Naive thymus-derived CD4-positive, alpha-beta T cell (primary cell): ENCODE results near the gene MAN1A1. TPM values are rescaled to one million over a fixed set of nuclear protein-coding genes. Genes with fewer than 3 reads are reported as not detected.

ENCODE experiments used
- ATAC-seq: fragments of 150-1000 bp; cut with Tn5 transposase; 2 replicates; pipeline ENCODE4 v1.10.0; 2021; ENCODE audit warnings: mild to moderate bottlenecking, moderate library complexity
- CTCF ChIA-PET: fragments of 350-600 bp; sonication (Branson Sonifier 250); formaldehyde crosslinking; loops from one replicate; lab custom pipeline; 2021; ENCODE audit warnings: antibody characterized with exemption; lab: Charles Lee
- POLR2A ChIA-PET: fragments of 350-600 bp; sonication (Branson Sonifier 250); formaldehyde crosslinking; loops from one replicate; lab custom pipeline; 2021; ENCODE audit warnings: antibody characterized with exemption, inconsistent platforms; lab: Charles Lee
- DNase-seq, 9 donors: peaks; one replicate each; pipeline versions ENCODE4 v3.0.0 to v3.0.0-alpha.2; 2020 to 2022; ENCODE audit warnings: mixed read lengths in 1 of 9
- H3K27ac ChIP-seq: one replicate; pipeline ENCODE4 v1.7.0; 2013; ENCODE audit warnings: mild to moderate bottlenecking, low read depth, low read length, moderate library complexity
- H3K27me3 ChIP-seq, 2 donors: one replicate each; pipeline ENCODE4 v1.7.0; 2013; ENCODE audit warnings: low read length in 2 of 2, mild to moderate bottlenecking in 2 of 2, moderate library complexity in 2 of 2; ENCODE audit not compliant: control insufficient read depth in 2 of 2, insufficient read depth in 2 of 2
- H3K36me3 ChIP-seq, 3 experiments: 1 replicate in 2 of 3; 2 replicates in 1 of 3; pipeline ENCODE4 v1.7.0; 2013; ENCODE audit warnings: low read length in 3 of 3, mild to moderate bottlenecking in 3 of 3, moderate library complexity in 1 of 3; ENCODE audit not compliant: insufficient read depth in 3 of 3, control insufficient read depth in 2 of 3
- H3K4me1 ChIP-seq, 2 donors: one replicate each; pipeline ENCODE4 v1.7.0; 2013; ENCODE audit warnings: low read length in 2 of 2, mild to moderate bottlenecking in 2 of 2, moderate library complexity in 1 of 2; ENCODE audit not compliant: control insufficient read depth in 2 of 2, insufficient read depth in 2 of 2
- H3K4me3 ChIP-seq: 2 replicates; pipeline ENCODE4 v1.7.0; 2013; ENCODE audit warnings: mild to moderate bottlenecking, low read length
- H3K9me3 ChIP-seq, 3 experiments: 1 replicate in 2 of 3; 2 replicates in 1 of 3; pipeline ENCODE4 v1.7.0; 2013; ENCODE audit warnings: low read length in 3 of 3; ENCODE audit not compliant: control insufficient read depth in 2 of 3
- H3K27ac Mint-ChIP-seq, 9 donors: one replicate each; pipeline ENCODE4 v1.8.0; 2020 to 2022; ENCODE audit warnings: mixed read lengths in 9 of 9, mild to moderate bottlenecking in 8 of 9, moderate library complexity in 5 of 9, inconsistent platforms in 2 of 9
- H3K27me3 Mint-ChIP-seq, 5 donors: one replicate each; pipeline ENCODE4 v1.8.0; 2021 to 2022; ENCODE audit warnings: mixed read lengths in 5 of 5, mild to moderate bottlenecking in 1 of 5
- H3K36me3 Mint-ChIP-seq, 5 donors: one replicate each; pipeline ENCODE4 v1.8.0; 2020 to 2022; ENCODE audit warnings: mixed read lengths in 5 of 5, mild to moderate bottlenecking in 3 of 5, inconsistent platforms in 1 of 5
- H3K4me1 Mint-ChIP-seq, 7 donors: one replicate each; pipeline ENCODE4 v1.8.0; 2020 to 2022; ENCODE audit warnings: mixed read lengths in 7 of 7, mild to moderate bottlenecking in 3 of 7, inconsistent platforms in 1 of 7
- H3K4me3 Mint-ChIP-seq, 10 donors: one replicate each; pipeline ENCODE4 v1.8.0; 2020 to 2022; ENCODE audit warnings: mild to moderate bottlenecking in 10 of 10, mixed read lengths in 10 of 10, moderate library complexity in 6 of 10, inconsistent platforms in 2 of 10
- H3K9me3 Mint-ChIP-seq, 11 donors: one replicate each; pipeline ENCODE4 v1.8.0; 2020 to 2022; ENCODE audit warnings: mixed read lengths in 11 of 11, mild to moderate bottlenecking in 4 of 11, inconsistent platforms in 1 of 11, moderate library complexity in 1 of 11
- intact Hi-C, 2 donors: fragments of 100-400 bp; cut with micrococcal nuclease; formaldehyde crosslinking; loops; one replicate each; pipeline ENCODE4 v1.15.1; 2023
- polyA plus RNA-seq, 2 donors: library from polyadenylated mRNA; unstranded; fragments of 300-500 nt; fragmentation: Illumina TruSeq; gene quantifications; one replicate each; pipeline ENCODE4 v1.2.3, GENCODE V29; 2021
- total RNA-seq, 6 experiments: library from RNA in 5 of 6; stranded (reverse) in 5 of 6; gene quantifications; 1 replicate in 5 of 6; 2 replicates in 1 of 6; pipeline ENCODE4 v1.2.3 and lab custom pipeline; 2021 to 2026

Gene MAN1A1
- total and polyA plus RNA-seq, 7 experiments from 2014 or later, result 5.4 to 22.3 (median 8.4) TPM

- peaks cover 0 to 2% (median 0%) of the 10 kb centered on the region in 7 donors for H3K4me1 Mint-ChIP-seq
- POLR2A ChIA-PET, result no interaction called here
- intact Hi-C loops, result no loop called here
- Histone ChIP-seq H3K9me3 (no peaks in the 10 kb centered on the region), H3K4me1 (no peaks in the 10 kb centered on the region), H3K27ac (no peak overlapping the region), H3K36me3 (no peaks in the 10 kb centered on the region), H3K27me3 (no peaks in the 10 kb centered on the region), H3K4me3 (no peak overlapping the region)
- H3K27ac Mint-ChIP-seq, result no peak overlapping the region
- peaks cover 5 to 47% (median 27%) of the 10 kb centered on the region in 5 donors for H3K36me3 Mint-ChIP-seq
- CTCF ChIA-PET, result no interaction called here
- H3K9me3 Mint-ChIP-seq, result no peaks in the 10 kb centered on the region
- no peaks in the 10 kb centered on the region for H3K27me3 Mint-ChIP-seq
- H3K4me3 Mint-ChIP-seq, result no peak overlapping the region
- DNase-seq, result no peak
- no peak for ATAC-seq
Observed at GRCh38 chr6:119192200-119192599, 157.4 kb downstream of the MAN1A1 start.

GRCh38 chr6:119190176-119190575 lies 159.4 kb downstream of the MAN1A1 start:
- H3K27me3 Mint-ChIP-seq, result no peaks in the 10 kb centered on the region
- Histone ChIP-seq H3K4me1 (no peaks in the 10 kb centered on the region), H3K27me3 (no peaks in the 10 kb centered on the region), H3K27ac (no peak overlapping the region), H3K36me3 (no peaks in the 10 kb centered on the region), H3K9me3 (no peaks in the 10 kb centered on the region), H3K4me3 (no peak overlapping the region)
- DNase-seq (no peak), ATAC-seq (no peak)
- no peak overlapping the region for H3K4me3 Mint-ChIP-seq
- H3K4me1 Mint-ChIP-seq, result peaks cover 0 to 2% (median 0%) of the 10 kb centered on the region in 7 donors
- ChIA-PET CTCF (no interaction called here), POLR2A (no interaction called here)
- intact Hi-C loops, result no loop called here
- H3K27ac Mint-ChIP-seq, result no peak overlapping the region
- peaks cover 2 to 45% (median 24%) of the 10 kb centered on the region in 5 donors for H3K36me3 Mint-ChIP-seq
- peaks cover 0 to 1% (median 0%) of the 10 kb centered on the region in 11 donors for H3K9me3 Mint-ChIP-seq

- Mint-ChIP-seq H3K36me3 (peaks cover 0 to 45% (median 27%) of the 10 kb centered on the region in 5 donors), H3K4me1 (no peaks in the 10 kb centered on the region)
- CTCF ChIA-PET, result no interaction called here
Observed at GRCh38 chr6:119189498-119189897, 160.1 kb downstream of the MAN1A1 start.

GRCh38 chr6:119187596-119187995 lies 162.0 kb downstream of the MAN1A1 start:
- ChIA-PET CTCF (no interaction called here), POLR2A (no interaction called here)
- no peaks in the 10 kb centered on the region for H3K9me3 ChIP-seq
- no peaks in the 10 kb centered on the region for H3K36me3 ChIP-seq
- Mint-ChIP-seq H3K9me3 (peaks cover 0 to 1% (median 0%) of the 10 kb centered on the region in 11 donors), H3K27ac (no peak overlapping the region), H3K36me3 (peaks cover 0 to 50% (median 35%) of the 10 kb centered on the region in 5 donors), H3K4me1 (peaks cover 0 to 2% (median 0%) of the 10 kb centered on the region in 7 donors), H3K27me3 (no peaks in the 10 kb centered on the region), H3K4me3 (no peak overlapping the region)
- ATAC-seq, result no peak
- intact Hi-C loops, result no loop called here
- no peak overlapping the region for H3K27ac ChIP-seq
- H3K4me1 ChIP-seq, result no peaks in the 10 kb centered on the region
- no peaks in the 10 kb centered on the region for H3K27me3 ChIP-seq
- no peak overlapping the region for H3K4me3 ChIP-seq
- DNase-seq, result no peak

More at GRCh38 chr6:119189498-119189897, 160.1 kb downstream of the MAN1A1 start:
- Histone ChIP-seq H3K27me3 (no peaks in the 10 kb centered on the region), H3K27ac (no peak overlapping the region), H3K4me1 (no peaks in the 10 kb centered on the region), H3K36me3 (no peaks in the 10 kb centered on the region), H3K4me3 (no peak overlapping the region), H3K9me3 (no peaks in the 10 kb centered on the region)
- H3K27ac Mint-ChIP-seq, result no peak overlapping the region
- H3K27me3 Mint-ChIP-seq, result no peaks in the 10 kb centered on the region
- ATAC-seq, result no peak
- no peak overlapping the region for H3K4me3 Mint-ChIP-seq
- intact Hi-C loops, result no loop called here
- no peak for DNase-seq
- POLR2A ChIA-PET, result no interaction called here
- H3K9me3 Mint-ChIP-seq, result peaks cover 0 to 1% (median 0%) of the 10 kb centered on the region in 11 donors

- Mint-ChIP-seq H3K4me3 (no peak overlapping the region), H3K9me3 (peaks cover 0 to 1% (median 0%) of the 10 kb centered on the region in 11 donors), H3K27me3 (no peaks in the 10 kb centered on the region), H3K36me3 (peaks cover 0 to 48% (median 36%) of the 10 kb centered on the region in 5 donors), H3K27ac (no peak overlapping the region), H3K4me1 (peaks cover 0 to 3% (median 0%) of the 10 kb centered on the region in 7 donors)
- Histone ChIP-seq H3K27ac (no peak overlapping the region), H3K27me3 (no peaks in the 10 kb centered on the region), H3K9me3 (no peaks in the 10 kb centered on the region), H3K4me1 (no peaks in the 10 kb centered on the region), H3K4me3 (no peak overlapping the region), H3K36me3 (no peaks in the 10 kb centered on the region)
- POLR2A ChIA-PET, result no interaction called here
- no peak for ATAC-seq
- CTCF ChIA-PET, result interaction anchor here (0.8 kb wide), 1 partner anchor 514 kb away, joined by 3 read pairs; no protein-coding TSS in a partner anchor
- no peak for DNase-seq
- intact Hi-C loops, result no loop called here
Observed at GRCh38 chr6:119186490-119186889, 163.1 kb downstream of the MAN1A1 start.

- ChIA-PET POLR2A (no interaction called here), CTCF (no interaction called here)
- Mint-ChIP-seq H3K27me3 (no peaks in the 10 kb centered on the region), H3K4me3 (no peak overlapping the region), H3K9me3 (peaks cover 0 to 1% (median 0%) of the 10 kb centered on the region in 11 donors), H3K4me1 (peaks cover 10 to 20% (median 16%) of the 10 kb centered on the region in 7 donors), H3K27ac (no peak overlapping the region), H3K36me3 (peaks cover 0 to 54% (median 34%) of the 10 kb centered on the region in 5 donors)
- Histone ChIP-seq H3K4me1 (no peaks in the 10 kb centered on the region), H3K27ac (no peak overlapping the region), H3K9me3 (no peaks in the 10 kb centered on the region), H3K27me3 (no peaks in the 10 kb centered on the region), H3K4me3 (no peak overlapping the region), H3K36me3 (no peaks in the 10 kb centered on the region)
- intact Hi-C loops, result no loop called here
- ATAC-seq (no peak), DNase-seq (no peak)
Observed at GRCh38 chr6:119184008-119184648, 165.4 kb downstream of the MAN1A1 start.

GRCh38 chr6:119183457-119183856 lies 166.1 kb downstream of the MAN1A1 start:
- H3K9me3 Mint-ChIP-seq, result peaks cover 0 to 1% (median 0%) of the 10 kb centered on the region in 11 donors
- no peak overlapping the region for H3K4me3 Mint-ChIP-seq
- H3K36me3 Mint-ChIP-seq, result peaks cover 0 to 54% (median 32%) of the 10 kb centered on the region in 5 donors
- H3K4me1 ChIP-seq, result no peaks in the 10 kb centered on the region
- no peaks in the 10 kb centered on the region for H3K27me3 Mint-ChIP-seq
- POLR2A ChIA-PET, result no interaction called here
- peaks cover 10 to 20% (median 16%) of the 10 kb centered on the region in 7 donors for H3K4me1 Mint-ChIP-seq
- H3K36me3 ChIP-seq, result no peaks in the 10 kb centered on the region
- H3K4me3 ChIP-seq, result no peak overlapping the region
- DNase-seq (no peak), ATAC-seq (no peak)
- CTCF ChIA-PET, result no interaction called here
- no peak overlapping the region for H3K27ac ChIP-seq
- no peaks in the 10 kb centered on the region for H3K27me3 ChIP-seq
- no peak overlapping the region for H3K27ac Mint-ChIP-seq
- no peaks in the 10 kb centered on the region for H3K9me3 ChIP-seq
- intact Hi-C loops, result no loop called here
